ENCODE results near the gene SNAI1.
"Not testable (repeated sequence)": the region's sequence is repeated elsewhere in the genome, so short reads cannot be mapped to it uniquely, and the experiment has no call there.

Gene SNAI1

DNA sequence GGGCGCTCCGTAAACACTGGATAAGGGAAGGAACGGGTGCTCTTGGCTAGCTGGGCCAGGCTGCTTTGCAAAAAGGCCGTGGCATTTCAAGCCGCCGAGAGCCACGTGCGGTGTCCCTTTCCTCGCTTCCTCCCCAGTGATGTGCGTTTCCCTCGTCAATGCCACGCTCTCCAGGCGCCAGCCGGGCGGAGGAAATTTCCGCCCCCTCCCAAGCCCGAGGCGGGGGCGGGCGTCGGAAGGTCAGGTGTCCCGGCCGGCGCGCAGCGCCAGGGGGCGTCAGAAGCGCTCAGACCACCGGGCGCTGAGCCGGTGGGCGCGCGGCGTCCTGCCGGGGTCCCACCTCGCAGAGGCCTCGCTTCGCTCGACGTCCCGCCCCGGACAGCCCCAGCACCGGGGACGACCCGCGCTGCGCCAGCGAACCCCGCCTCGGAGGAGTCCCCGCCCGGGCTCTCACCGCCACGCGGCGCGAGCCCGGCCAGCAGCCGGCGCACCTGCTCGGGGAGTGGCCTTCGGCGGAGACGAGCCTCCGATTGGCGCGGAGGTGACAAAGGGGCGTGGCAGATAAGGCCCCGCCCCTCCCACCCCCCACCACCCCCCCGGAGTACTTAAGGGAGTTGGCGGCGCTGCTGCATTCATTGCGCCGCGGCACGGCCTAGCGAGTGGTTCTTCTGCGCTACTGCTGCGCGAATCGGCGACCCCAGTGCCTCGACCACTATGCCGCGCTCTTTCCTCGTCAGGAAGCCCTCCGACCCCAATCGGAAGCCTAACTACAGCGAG is at the start of gene SNAI1:
Gene SNAI1 (plus strand): TSS at position 635 of the 777 bp plus-strand sequence. CDS start 80 bp downstream, at position 715.
- DNase-seq = peak; percentile 74

DNA sequence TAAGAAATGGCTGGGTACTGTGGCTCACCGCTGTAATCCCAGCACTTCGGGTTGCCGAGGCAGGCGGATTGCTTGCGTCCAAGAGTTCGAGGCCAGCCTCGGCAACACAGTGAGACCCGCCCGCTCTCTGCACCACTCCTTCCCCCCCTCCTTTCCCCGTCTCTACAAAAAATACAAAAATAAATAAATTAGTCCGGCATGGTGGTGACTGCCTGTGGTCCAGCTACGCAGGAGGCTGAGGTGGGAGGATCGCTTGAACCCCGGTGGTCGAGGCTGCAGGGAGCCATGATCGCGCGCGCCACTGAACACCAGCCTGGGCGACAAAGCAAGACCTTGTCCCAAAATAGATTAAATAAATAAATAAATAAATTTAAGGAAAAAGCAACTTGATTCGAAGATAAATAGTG is 47.0 kb upstream of the SNAI1 start:
- no peak for DNase-seq

DNA sequence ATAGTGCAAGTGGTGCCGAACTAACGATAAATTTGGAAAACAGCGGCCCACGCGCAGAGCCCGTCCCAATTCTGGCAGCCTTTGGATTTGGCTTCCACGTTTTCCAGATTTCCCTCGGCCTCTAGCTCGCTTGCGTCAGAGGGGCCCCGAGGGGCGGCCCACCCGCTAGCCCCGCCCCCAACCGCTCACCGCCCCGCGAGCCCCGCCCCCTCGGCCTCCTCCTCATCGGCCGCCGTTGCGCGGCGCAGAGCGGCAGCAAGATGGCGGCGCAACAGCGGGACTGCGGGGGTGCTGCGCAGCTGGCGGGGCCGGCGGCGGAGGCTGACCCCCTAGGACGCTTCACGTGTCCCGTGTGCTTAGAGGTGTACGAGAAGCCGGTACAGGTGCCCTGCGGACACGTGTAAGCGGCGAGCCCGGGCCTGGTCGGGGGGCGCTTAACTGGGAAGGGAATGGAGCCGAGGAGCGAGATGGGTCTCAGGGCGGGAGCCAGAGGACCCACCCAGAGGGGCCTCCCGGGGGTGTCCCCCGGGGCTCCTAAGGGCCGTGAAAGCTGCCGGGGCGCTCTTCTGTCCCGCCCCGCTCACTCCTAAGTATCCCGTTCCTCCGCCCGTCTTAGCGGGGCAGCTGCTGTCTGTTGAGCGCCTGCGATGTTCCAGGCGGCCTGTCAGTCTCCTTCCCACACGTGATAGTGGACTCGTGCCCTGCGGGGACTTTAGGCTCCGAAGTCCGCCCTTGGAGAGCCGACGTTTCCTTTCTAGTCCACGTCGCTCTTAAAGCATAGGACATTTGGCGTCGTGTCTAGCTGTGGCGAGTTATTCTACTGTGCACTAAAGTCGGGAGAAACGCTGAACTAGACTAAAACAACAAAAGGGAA is 46.4 kb upstream of the SNAI1 start, which contains the start of gene RNF114:
Gene RNF114 (plus strand): TSS at position 245 of the 874 bp plus-strand sequence. CDS start 16 bp downstream, at position 261.
- DNase-seq = peak; percentile 87

DNA sequence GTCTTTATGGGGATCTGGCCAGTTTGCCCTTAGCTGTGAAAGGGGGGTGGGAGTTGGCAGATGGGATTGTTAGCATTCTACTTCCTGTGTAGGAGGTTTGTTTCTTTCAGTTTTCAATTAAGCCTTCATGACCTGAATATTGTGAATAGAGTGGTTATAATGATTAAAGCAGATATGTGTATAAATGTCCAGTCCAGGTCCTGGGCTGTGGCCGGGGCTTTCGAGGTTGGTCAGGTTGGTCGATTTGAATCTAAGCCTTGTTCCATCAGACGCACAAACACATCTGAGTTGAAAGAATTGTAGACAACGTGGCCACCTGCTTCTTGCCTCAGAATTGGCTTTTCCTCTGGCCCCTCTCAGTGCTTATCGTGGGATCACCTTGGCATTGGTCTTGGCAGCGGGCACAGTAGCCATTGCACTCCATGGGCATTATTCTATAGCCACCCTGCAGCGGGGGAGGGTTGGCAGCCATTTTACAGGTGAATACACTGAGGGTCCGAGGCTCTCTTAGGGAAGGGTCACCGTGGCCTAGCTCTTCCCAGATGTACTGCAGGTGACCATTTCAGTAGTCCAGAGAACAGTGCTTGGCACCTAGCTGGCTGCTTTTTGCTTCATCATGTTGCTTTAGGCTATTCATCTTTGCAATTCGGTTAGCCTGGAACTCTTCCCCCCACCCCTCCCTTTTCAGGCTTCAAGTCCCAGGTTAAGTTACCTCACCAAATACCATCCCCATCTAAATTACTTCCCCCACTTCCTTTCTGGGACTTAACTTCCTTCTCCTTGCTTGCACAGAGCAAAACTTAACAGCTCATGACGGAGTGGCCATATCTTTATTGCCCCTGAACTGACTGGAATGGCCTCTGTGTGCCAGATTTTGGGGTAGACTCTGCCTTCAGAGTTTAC is 45.5 kb upstream of the SNAI1 start:
- no peak for DNase-seq

DNA sequence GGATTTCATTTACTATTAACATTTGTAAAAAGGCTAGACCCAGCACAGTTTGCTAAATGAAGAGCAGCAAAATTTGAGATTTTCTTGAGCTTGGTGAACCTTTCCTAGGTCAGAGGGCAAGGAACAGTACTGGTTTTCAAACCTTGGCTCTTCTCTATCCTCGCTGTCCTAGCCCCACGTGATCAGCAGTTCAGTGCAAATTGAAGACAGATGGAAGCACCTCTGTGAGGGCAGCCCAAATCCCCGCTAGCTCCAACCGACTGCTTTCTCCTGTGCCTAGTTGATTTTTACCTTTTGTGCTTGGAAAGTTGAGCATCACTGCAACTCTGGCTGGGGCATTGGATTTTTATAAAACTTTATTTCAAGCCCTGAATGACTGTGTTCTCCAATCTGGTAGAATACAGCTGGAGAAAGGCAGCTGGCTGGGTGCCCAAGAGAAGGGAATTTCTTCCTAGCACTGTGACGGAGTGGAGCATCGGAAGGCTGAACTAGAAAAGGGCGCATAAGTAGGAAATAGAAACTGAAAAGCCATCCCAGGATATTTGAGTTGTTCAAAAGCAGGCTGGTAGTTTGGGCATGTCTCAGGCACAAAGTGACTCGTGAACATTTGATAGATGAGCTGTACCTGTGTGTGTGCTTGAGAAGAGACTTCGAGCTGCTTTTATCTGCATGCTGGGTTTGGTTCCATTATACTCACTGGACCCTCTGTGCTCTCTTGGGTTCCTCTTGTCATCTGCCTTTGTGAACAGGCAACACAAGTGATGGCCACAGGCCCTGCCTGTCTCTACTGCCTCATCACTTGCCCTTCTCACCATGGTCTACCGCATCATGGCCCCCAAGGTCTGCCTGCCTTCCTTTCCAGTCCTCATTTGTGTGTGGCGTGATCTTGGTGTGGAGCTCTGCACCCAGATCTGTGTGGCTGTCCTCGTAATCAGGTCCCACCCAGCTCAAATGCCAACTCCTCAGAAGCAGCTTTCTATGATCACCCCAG is 44.3 kb upstream of the SNAI1 start:
- DNase-seq = no peak

DNA sequence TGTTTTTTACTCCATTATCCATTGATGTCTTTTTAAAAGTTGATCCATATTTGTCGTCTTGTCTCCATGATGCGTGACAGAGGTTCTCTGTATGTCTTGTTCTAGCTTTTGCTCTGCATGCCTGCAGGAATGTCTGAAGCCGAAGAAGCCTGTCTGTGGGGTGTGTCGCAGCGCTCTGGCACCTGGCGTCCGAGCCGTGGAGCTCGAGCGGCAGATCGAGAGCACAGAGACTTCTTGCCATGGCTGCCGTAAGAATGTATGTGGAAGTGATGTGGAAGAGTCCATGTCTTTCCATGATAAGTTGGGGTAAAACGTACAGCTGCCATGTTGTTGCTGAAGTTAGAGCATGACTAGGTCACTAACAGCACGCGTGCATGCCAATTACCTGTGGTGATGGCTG is 41.3 kb upstream of the SNAI1 start:
- no peak for DNase-seq

DNA sequence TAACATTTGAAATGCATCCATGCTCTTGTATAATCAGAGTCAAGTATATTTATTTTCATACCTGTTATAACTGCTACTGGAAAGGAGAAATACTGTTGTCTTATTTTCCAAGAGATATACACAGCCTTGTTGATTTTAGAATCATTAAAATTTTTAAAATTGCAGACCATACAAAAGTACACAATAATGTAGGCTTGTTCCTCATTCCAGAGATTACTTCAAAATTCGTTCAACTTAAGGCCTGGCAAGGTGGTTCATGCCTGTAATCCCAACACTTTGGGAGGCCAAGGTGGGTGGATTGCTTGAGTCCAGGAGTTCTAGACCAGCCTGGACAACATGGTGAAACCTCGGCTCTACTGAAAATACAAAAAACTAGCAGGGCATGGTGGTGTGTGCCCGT is 40.5 kb upstream of the SNAI1 start:
- no peak for DNase-seq

DNA sequence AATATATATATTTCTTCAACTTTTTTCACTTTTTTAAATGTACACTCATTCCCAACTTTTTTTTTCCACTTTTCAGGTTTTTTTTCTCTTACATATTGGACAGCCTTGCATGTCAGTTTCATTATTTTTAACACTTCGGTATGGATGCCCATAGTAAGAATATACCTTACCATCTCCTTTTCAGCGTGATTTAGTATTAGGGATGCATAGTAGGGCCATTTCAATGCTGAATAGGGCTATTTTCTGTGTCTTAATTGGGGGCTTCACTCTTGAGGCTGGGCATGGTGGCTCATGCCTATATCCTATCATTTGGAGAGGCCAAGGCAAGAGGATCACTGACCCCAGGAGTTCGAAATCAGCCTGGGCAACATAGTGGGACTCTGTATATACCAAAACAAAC is 39.8 kb upstream of the SNAI1 start:
- DNase-seq = no peak

DNA sequence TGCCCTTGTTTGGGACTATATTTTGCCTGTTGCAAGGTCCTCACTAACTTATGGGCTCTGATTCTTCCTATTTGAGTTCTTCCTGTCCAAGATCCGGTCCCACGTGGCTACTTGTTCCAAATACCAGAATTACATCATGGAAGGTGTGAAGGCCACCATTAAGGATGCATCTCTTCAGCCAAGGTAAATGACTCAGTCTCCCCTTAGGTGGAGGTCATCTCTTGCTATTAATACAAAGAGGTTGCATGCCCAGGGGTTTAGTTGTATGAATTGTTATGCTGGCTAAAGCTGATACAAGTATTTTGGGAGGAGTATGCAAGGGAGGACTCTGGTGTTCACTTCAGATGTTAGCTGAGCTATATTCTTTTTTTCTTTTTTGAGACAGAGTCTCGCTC is 37.5 kb upstream of the SNAI1 start:
- no peak for DNase-seq

DNA sequence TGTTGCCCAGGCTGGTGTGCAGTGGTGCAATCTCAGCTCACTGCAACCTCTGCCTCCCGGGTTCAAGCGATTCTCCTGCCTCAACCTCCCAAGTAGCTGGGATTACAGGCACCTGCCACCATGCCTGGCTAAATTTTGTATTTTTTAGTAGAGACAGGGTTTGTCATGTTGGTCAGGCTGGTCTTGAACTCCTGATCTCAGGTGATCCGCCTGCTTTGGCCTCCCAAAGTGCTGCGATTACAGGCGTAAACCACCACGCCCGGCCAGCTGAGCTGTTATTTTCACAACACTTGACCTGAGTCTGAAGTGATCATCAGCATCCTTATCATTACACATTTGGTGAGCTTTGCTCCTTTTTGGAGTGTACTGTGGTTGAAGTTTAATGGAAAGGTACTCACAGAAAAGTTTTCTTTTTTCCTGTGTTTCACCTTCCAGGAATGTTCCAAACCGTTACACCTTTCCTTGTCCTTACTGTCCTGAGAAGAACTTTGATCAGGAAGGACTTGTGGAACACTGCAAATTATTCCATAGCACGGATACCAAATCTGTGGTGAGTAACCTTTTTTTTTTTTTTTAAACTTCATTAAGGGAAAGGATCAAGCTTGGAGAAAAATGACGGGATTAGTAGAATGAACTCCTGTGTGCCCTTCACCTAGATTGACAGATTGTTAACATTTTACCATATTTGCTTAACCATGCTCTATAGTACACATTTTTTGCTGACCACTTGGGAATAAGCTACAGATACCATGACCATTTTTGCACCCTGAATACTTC is 36.9 kb upstream of the SNAI1 start:
- DNase-seq = no peak

DNA sequence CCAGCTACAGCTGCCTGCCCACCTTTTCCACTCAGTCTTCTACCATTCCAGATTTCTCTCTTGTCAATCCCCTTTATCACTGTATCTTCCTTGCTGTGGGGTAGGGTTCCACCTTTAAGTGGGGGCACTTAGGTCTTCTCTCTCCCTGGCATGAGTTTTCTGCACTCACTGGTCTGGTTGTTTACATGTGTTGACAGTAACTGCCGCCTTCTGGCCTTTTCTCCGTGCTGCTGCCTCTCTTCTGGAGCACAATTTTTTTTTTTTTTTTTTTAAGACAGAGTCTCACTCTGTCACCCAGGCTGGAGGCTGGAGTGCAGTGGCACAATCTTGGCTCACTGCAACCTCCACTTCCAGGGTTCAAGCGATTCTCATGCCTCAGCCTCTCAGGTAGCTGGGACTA is 34.6 kb upstream of the SNAI1 start:
- DNase-seq = no peak

DNA sequence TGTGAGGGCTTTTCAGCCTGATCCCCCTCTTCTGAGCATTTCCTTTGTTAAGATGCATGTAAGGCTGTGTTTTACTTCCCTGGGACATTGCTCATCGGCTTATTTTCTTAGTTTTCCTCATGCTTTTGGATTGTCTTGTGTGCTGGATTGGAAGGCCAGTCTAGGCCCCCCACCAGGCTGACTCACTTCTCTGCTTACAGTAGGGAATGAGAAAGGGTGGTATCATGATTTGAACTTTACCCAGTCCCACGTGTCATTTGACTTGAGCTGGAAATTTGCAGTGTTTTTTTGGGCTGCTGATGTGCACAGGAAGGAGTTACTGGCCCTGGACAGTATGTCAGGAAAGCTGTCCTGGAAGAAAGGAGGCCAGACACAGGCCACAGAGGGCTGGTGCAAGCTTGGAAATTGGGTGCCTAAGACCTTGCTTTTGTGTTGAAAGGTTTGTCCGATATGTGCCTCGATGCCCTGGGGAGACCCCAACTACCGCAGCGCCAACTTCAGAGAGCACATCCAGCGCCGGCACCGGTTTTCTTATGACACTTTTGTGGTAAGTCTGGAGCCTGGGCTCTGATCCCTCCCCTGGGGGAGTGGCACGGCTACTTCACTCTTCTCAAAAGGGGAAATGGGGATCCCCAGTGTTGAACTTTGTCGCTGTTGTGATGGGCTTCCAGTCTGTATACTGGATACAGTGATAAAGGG is 33.8 kb upstream of the SNAI1 start:
- no peak for DNase-seq

DNA sequence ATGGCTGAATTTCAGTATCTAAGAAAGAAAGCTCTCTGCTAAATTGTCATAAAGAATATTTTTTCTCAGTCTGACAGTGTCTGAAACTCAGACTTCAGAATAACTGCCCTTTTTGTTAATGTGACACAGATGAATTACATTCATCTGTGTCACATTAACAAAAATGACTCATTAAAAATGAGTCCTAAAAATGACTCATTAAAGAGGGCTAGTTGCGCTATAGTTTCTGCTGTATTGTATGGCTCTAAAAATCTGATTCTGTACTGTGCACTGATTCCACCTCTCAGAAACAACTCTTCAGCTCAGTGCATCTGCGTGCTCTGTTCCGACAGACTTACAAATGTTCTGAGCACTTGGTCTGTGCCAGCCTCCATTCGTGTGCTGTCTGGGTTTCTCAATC is 31.6 kb upstream of the SNAI1 start:
- DNase-seq = no peak

DNA sequence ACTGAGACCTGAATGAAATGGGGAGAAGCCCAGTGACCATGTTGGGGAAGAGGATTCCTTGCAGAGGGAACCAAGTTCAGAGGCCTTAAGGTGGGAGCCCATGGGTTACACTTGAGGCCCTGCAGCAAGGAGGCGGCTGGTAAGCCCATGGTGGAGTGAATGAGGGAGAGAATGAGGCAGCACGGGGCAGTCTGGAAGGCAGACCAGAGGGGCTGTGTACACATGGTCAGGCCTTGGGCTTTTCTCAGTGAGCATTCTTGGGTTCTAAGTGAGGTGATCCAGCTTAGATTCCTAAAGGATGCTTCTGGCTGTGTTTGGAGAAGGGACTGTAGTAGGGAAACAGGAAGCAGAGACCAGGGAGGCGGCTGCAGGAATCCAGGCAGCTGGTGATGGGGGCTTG is 27.6 kb upstream of the SNAI1 start:
- DNase-seq = no peak

DNA sequence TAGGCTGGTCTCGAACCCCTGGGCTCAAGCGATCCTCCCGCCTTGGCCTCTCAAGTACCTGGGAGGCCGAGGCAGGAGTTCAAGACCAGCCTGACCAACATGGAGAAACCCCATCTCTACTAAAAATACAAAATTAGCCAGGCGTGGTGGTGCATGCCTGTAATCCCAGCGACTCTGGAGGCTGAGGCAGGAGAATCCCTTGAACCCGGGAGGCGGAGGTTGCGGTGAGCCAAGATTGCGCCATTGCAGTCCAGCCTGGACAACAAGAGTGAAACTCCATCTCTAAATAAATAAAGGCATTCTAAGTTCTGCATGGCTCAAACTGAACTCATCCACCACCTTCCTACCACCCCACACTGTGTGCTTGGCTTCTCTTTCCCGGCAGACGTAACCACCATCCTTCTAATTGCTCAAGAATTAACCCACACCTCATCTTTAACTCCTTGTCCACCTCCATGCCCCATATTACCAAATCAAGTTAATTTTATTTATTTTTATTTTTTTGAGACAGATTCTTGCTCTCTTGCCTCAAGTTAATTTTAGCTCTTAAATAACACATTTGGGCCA is 26.9 kb upstream of the SNAI1 start:
- not testable (repeated sequence) for DNase-seq

DNA sequence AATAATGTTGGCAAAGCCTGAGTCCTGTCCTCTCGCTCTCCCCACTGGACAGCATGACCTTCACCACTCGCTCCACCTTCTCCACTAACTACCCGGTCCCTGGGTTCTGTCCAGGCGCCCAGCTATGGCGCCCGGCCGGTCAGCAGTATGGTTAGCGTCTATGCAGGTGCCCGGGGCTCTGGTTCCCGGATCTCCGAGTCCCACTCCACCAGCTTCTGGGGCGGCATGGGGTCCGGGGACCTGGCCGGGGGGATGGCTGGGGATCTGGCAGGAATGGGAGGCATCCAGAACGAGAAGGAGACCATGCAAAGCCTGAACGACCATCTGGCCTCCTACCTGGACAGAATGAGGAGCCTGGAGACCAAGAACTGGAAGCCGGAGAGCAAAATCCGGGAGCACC is 26.1 kb upstream of the SNAI1 start:
- DNase-seq = no peak

DNA sequence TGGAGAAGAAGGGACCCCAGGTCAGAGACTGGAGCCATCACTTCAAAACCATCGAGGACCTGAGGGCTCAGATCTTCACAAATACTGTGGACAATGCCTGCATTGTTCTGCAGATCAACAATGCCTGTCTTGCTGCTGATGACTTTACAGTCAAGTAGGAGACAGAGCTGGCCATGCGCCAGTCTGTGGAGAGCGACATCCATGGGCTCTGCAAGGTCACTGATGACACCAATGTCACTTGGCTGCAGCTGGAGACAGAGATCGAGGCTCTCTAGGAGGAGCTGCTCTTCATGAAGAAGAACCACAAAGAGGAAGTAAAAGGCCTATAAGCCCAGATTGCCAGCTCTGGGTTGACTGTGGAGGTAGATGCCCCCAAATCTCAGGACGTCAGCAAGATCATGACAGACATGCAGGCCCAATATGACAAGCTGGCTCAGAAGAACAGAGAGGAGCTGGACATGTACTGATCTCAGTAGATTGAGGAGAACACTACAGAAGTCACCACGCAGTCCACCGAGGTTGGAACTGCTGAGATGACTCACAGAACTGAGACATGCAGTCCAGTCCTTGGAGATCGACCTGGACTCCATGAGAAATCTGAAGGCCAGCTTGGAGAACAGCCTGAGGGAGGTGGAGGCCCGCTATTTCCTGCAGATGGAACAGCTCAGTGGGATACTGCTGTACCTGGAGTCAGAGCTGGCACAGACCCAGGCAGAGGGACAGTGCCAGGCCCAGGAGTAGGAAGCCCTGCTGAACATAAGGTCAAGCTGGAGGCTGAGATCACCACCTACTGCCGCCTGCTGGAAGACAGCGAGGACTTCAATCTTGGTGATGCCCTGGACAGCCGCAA is 25.5 kb upstream of the SNAI1 start:
- not testable (repeated sequence) for DNase-seq

DNA sequence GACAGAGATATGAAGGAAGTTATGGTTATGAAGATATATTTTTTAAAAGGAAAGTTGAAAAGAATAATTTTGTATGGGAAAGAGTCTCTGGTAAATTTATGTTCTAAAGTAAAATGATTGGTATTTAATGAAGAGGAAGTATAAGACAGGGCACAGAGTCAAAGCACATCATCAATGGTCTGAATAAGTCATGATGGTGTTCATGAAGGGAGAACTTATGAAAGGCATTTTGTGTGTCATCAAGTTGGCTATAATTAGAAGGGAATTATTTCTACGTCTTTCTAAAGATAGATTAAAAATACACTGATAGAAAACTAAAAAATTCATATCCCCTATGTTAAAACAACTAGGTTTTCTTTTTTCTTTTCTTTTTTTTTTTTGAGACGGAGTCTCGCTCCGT is 21.4 kb upstream of the SNAI1 start:
- no peak for DNase-seq

All from activated effector memory CD4-positive, alpha-beta T cell treated with Interleukin-2 at 50 U/mL for 16 hours (primary cell).